ENCODE measurements around the gene RBBP6. TPM values are rescaled to one million over a fixed set of nuclear protein-coding genes. Genes with fewer than 3 reads are reported as not detected.

RBBP6 gene
- total and polyA plus RNA-seq, 12 donors = 31.8 to 57.8 (median 44.1) TPM

DNA sequence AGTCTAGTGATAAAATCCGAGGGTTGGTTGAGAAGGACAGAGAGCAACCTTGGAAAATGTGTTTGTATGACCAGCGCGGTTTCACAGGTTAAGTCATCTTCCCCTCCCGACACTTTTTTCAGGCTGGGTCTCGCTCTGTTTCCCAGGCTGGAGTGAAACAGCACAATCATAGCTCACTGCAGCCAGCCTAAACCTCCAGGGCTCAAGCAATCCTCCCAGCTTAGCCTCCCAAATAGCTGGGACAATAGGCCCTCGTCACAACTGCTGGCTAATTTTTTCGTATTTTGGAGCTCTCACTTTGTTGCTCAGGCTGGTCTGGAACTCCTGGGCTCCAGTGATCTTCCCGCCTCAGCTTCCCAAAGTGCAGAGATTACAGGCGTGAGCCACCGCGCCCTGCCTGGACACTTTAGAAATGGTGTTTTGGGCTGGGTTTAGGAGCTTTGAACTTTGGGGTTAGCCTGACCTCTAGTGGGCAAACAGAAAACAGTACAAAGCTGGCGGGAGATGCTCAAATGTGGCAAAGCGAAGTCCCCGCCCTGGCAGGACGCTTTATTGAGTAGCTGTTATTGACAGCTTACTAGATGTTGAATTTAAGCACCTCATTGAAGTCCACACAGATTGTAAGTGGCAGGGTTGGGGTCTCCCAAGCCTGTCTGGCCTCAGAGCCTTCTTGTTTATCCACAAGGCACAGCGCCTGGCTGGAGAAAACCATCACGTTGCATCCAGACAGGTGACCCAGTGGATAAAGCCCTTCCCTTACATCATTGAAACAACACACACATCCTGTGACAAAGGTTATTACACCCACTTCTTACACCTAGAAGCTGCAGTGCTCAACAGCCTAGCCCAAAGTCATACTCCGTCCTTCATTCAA is 34.7 kb upstream of the RBBP6 start:
- peak; percentile 43 to 75 (median 53) for DNase-seq
- Histone ChIP-seq H3K27ac (no peak overlapping the region), H3K9me3 (replicated peaks in 1 of 3) (no peaks in the 10 kb centered on the region), H3K36me3 (replicated peaks in 1 of 2) (no peaks in the 10 kb centered on the region), H3K4me1 (replicated peaks in 1 of 2) (no peaks in the 10 kb centered on the region), H3K27me3 (peaks cover 15% of the 10 kb centered on the region), H3K4me3 (no peak overlapping the region)
- 34 to 38% (median 36%) methylated on average over 16 to 18 of the region's 18 CpGs for WGBS, 4 donors
- intact Hi-C loops (cut with DNase I) = loop anchor here (5.0 kb wide), 1 partner anchor 462 kb away; no protein-coding TSS in a partner anchor
- TF ChIP-seq POLR2A (IDR thresholded peaks at IDR 0.05) = no peak
- peak; percentile 51 to 78 (median 67) for TF ChIP-seq CTCF (IDR thresholded peaks at IDR 0.05)

DNA sequence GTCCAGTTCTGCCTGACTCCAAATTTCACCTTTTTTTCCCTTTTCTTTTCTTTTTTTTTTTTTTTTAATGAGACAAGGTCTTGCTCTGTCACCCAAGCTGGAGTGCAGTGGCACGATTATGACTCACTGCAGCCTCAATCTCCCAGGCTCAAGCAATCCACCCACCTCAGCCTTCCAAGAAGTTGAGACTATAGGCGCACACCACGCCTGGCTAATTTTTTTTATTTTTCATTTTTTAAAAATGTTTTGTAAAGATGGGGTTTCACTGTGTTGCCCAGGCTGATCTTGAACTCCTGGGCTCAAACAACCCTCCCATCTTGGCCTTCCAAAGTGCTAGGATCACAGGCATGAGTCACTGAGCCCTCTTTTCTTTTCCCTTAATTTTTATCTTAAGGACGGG is 33.4 kb upstream of the RBBP6 start:
- Histone ChIP-seq H3K4me3 (no peak overlapping the region), H3K36me3 (replicated peaks in 1 of 2) (no peaks in the 10 kb centered on the region), H3K27ac (no peak overlapping the region), H3K4me1 (replicated peaks in 1 of 2) (no peaks in the 10 kb centered on the region), H3K9me3 (replicated peaks in 1 of 3) (no peaks in the 10 kb centered on the region), H3K27me3 (peaks cover 5% of the 10 kb centered on the region)
- no peak for TF ChIP-seq CTCF (IDR thresholded peaks at IDR 0.05)
- TF ChIP-seq POLR2A (IDR thresholded peaks at IDR 0.05) = no peak
- intact Hi-C loops (cut with DNase I) = loop anchor here in 1 of 2 donors (5.0 kb wide), 1 partner anchor 464 kb away; no protein-coding TSS in a partner anchor
- DNase-seq = no peak
- WGBS, 4 donors = 57 to 59% (median 58%) methylated on average over 4 of the region's 4 CpGs

DNA sequence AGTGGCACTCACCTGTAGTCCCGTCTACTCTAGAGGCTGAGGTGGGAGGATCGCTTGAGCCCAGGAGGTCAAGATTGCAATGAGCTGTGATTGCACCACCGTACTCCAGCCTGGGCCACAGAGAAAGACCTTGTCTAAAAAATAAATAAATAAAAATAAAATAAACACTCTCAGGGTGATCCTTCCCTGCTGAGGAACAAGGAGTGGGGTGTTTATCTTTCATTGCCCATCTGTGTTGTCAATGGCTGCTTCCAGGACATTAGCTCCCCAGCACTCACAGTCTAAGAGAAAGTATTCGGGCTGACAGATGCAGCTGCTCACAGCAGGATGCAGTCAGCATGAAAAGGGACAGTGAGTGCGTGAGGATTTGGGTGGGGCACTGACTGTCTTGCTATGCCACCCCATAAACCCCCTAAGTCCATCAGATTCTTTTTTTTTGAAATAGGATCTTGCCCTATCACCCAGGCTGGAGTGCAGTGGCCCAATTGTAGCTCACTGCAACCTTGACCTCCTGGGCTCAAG is 31.3 kb upstream of the RBBP6 start:
- H3K27ac ChIP-seq = no peak overlapping the region

More for the DNA sequence above, 31.3 kb upstream of the RBBP6 start:
- intact Hi-C loops (cut with DNase I) = loop anchor here in 1 of 2 donors (5.0 kb wide), 1 partner anchor 466 kb away; no protein-coding TSS in a partner anchor
- Histone ChIP-seq H3K27me3 (no peaks in the 10 kb centered on the region), H3K4me3 (no peak overlapping the region), H3K4me1 (replicated peaks in 1 of 2) (no peaks in the 10 kb centered on the region), H3K9me3 (replicated peaks in 1 of 3) (no peaks in the 10 kb centered on the region), H3K36me3 (replicated peaks in 1 of 2) (no peaks in the 10 kb centered on the region)
- TF ChIP-seq POLR2A (IDR thresholded peaks at IDR 0.05) (no peak), CTCF (IDR thresholded peaks at IDR 0.05) (no peak)
- WGBS, 4 donors = 83 to 88% (median 86%) methylated on average over 5 of the region's 5 CpGs
- no peak for DNase-seq

Measured in adrenal gland (tissue), 12 donors.